GM18873 (cell line): ENCODE results near the gene FRMPD2.
"Not testable (repeated sequence)": the region's sequence is repeated elsewhere in the genome, so short reads cannot be mapped to it uniquely, and the experiment has no call there.

ENCODE experiments used
- ATAC-seq: cut with Tn5 transposase; IDR thresholded peaks from one replicate; pipeline ENCODE4 v1.9.1; 2021; ENCODE audit warnings: mild to moderate bottlenecking, moderate library complexity, moderate number of reproducible peaks; ENCODE audit not compliant: unreplicated experiment, low FRiP score

Gene FRMPD2

DNA sequence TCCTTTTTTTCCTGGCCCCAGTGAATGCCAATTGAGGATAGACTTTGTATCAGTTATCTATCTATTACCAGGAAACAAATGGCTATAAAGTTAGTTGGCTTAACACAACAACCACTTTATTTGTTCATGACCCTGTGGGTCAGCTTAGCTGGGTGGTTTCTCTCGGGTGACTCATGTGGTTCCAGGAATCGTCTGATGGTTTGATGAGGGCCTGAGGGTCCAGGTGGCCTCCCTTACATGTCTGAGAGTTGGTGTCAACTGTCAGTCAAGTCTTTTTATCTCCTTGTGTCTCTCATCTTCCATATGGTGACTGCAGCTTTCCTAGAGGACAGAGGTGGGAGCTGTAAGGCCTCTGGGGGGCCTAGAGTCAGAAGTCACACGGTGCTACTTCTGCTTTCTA is 16.7 kb upstream of the FRMPD2 start:
- no peak for ATAC-seq

DNA sequence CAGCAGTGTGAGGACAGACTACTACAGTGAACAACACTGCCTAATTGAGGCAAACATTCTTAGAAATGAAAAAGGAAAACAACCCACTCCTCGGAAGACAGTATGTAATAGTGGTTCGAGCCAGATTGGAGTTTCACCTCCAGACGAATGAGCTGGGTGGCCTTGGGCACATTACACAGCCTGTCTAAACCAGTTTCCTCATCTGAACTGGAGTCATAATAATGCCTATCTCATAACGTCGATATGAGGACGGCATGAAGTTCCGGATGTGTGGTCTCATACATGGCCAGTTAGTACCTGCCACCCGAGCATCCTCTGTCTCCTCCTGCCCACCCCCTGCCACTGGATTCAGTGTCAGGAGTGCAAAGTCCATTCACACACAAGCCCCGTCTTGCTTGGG is 15.8 kb upstream of the FRMPD2 start:
- ATAC-seq, result no peak

DNA sequence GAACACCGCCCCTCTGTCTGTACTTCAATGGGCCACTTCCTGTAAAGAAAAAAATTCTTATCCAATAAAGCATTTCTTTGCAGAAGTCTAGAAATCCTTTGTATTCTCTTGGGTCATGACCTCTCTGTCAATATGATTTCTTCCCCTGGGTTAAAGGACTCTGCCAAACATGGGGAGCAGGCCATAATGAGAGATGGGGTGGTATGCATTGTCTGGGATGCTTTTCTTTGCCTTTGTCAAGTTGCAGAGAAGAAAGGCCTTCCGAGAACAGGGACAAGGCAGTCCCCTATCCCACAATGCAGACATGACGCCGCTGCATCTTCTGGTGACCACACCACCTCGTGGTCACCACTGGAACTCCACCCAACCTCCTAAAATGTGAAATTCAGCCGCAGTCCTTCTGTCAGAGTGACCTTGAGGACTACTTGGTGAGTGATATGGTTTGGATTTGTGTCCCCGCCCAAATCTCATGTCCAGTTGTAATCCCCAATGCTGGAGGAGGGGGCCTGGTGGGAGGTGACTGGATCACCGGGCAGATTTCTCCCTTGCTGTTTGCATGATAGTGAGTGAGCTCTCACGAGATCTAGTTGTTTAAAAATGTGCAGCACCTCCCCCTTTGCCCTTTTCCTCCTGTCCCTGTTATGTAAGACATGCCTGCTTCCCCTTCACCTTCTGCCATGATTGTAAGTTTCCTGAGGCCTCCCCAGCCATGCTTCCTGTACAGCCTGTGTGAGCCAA is 15.2 kb upstream of the FRMPD2 start:
- peak; percentile 42 for ATAC-seq

DNA sequence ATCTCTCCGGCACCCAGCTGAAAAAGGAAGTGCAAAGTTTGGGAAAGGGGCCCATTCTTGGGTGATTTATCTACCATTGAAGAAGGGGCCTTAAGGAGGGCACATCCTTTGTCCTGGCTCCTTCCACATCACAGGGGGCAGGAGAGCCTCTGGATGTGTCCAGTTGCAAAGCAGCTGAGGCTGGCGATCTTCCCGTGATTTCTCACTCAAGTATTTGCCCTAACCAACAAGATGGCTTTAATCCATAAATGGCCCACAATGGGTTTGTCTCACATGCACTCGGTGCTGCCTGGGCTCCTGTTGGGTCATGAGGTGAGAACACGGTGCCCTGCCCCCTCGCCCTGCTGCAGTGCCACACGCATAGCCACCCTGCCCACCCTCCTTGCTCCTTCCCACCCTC is 14.2 kb upstream of the FRMPD2 start:
- ATAC-seq, result no peak

DNA sequence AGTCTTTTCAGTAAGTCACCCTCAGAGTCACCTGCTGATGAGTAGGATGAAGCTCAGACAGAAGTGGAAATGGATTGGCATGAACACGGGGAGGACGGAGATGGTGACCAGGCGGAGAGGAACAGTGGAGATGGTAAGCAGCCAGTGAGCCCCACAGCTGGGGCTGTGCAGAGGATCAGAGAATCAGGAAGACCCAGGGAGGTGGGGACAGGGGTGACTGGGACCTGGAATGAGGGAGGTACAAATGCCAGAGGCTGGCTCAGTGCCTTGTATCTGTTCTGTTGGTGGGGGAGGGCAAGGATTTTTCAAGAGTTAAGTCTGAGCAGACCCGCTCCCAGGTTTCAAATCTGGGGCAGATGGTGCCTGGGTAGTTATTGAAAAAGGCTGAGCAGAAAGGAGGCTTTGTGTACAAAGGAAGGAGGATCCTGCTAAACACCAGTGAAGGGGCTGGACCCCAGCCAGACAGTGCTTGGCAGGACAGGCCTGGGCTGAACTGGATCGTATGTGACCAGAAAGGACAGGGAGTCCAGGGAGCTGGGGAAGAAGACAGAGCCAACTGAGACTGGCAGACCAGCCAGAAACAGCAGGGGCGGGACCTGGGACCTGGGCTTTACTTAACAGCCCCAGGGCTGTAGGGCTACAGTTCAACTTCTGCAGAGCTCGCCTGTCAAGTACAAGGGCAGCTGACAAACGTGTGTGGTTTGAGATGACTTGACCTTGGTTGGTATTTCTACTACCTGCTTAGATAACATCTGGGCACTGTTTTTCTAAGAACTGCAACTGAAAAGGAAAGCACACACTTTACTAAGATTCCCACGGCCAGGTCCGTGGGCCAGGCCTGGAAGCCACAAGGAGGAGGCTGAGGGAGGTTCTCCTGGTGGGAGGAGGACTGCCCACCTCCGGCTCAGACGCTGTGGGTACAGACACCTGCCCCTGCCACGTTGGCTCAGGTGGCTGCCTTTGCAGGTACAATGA is 13.2 kb upstream of the FRMPD2 start:
- no peak for ATAC-seq

DNA sequence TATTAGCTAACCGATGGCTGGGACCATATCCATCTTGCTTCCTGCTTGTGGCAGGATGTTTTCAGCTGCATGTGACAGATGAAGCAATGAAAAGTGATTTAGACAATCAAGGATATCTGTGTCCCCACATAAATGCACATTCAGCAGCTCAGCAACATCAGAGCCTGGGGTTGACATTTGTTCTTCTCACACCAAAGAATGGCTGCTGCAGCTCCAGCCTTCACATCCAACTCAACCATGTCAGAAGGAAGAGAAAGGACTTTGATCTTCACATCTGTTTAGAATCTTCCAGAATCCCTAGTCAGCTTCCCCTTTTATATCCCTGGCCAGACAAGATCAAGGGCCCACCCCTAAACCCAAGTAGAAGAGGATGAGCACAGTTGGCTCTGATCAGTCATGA is 11.9 kb upstream of the FRMPD2 start:
- ATAC-seq, result no peak

DNA sequence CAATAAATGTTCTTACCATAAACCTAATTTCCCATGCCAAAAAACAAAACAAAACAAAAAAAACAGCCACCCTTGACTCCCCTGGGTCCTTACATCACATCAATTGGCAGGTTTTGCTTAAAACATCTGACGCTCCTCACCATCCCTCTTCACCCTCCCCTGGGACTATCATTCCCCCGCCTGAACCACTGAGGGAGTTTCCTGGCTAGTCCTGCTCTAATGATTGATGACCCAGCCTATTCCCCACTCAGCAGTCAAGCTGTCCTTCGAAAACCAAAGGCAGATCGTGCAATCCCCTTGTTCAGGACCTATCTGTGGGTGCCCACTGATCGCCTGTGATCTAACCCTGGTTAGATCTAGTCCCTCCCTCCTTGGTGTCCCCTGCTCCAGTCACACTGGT is 11.2 kb upstream of the FRMPD2 start:
- ATAC-seq, result no peak

DNA sequence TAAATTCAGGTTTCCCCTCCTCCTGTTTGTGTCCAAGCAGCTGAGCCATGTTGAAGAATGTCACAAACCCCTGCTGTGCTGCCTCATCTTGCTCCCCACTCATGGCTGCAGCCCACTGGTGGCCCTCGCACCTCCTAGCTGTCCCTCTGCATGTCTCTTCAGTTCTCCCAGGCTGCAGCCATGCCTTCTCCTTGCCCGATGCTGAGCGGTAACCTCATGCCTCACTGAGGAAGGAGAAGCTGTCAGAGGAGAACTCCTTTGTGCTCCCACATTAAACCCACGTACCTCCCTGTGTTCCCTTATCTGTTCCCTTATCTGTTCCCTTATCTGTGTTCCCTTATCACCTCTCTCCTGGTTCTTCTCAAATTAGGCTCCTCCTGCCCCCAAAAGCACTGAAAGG is 10.3 kb upstream of the FRMPD2 start:
- no peak for ATAC-seq

DNA sequence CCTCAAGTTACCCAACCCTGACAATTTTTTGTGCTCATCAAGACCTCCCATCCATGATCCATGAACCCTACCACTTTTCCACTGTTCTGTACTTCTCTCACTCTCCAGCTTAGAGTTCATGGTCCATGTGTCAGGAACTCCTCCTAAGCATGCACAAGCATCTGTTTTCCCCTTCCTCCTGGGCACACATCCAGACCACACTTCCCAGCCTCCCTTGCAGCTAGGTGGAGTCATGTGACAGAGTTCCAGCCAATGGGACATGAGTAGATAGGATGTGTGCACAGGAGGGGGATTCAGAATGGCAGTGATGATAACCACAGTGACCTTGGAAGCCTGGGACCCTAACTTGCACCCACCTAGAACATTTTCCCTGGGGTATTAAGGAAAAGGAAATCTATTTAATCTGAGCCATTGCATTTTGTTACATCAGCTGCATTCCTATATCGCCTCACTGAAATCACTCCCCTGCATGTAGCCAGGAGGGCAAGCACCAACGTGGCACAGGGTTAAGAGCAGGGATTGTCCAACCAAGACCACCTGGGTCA is 9.6 kb upstream of the FRMPD2 start:
- ATAC-seq, result no peak

DNA sequence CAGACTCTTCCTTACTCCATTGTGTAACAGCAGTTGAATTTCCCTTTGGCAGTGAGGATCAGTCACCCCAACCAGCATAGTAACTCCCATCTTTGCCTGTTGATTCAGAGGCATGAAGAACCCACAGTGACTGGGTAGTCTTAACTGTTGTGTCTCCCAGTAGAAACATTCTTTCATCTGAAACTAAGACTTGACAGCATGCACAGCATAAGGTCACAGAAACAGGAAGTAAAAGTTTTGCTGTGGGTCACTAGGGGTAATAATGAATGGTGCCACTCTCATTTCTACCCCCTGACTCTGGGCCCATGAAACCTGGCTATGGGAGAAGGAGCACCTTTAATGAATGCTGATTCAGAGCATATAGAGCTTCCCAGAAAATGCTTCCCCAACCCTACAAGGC is 8.3 kb upstream of the FRMPD2 start:
- ATAC-seq, result peak; percentile 84

DNA sequence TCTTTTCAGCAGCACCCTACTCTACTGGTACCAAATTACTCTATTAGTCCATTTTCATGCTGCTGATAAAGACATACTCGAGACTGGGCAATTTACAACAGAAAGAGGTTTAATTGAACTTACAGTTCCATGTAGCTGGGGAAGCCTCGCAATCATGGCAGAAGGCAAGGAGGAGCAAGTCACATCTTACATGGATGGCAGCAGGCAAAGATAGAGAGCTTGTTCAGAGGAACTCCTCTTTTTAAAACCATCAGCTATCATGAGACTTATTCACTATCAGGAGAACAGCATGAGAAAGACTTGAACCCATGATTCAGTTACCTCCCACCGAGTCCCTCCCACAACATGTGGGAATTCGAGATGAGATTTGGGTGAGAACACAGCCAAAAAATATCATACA is 7.2 kb upstream of the FRMPD2 start:
- ATAC-seq, result not testable (repeated sequence)

DNA sequence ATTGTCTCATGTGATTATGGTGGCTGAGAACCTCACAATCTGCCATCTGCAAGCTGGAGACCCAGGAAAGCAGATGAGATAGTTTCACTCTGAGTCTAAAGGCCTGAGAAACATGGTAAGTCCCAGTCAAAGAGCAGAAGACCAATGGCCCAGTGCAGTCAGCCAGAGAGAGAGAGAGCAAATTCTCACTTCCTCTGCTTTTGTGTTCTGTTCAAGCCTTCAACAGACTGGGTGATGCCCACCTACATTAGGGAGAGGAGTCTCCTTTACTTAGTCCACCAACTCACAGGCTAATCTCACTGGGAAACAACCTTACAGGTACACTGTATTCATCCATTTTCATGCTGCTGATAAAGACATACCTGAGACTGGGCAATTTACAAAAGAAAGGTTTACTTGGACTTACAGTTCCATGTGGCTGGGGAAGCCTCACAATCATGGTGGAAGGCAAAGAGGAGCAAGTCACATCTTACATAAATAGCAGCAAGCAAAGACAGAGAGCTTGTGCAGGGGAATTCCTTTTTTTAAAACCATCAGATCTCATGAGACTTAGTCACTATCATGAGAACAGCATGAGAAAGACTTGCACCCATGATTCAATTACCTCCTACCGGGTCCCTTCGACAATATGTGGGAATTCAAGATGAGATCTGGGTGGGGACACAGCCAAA is 4.7 kb upstream of the FRMPD2 start:
- ATAC-seq, result peak; percentile 78

DNA sequence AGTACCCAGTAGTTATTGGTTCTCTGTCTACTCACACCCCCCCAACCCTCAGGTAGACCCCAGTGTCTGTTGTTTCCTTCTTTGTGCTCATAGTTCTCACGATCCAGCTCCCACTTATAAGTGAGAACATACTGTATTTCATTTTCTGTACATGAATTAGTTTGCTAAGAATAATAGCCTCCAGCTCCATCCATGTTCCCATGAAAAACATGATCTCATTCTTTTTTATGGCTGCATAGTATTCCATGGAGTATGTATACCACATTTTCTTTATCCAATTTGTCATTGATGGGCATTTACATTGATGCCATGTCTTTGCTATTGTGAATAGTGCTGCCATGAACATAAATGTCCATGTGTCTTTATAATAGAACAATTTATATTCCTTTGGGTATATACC is 2.6 kb upstream of the FRMPD2 start:
- no peak for ATAC-seq

DNA sequence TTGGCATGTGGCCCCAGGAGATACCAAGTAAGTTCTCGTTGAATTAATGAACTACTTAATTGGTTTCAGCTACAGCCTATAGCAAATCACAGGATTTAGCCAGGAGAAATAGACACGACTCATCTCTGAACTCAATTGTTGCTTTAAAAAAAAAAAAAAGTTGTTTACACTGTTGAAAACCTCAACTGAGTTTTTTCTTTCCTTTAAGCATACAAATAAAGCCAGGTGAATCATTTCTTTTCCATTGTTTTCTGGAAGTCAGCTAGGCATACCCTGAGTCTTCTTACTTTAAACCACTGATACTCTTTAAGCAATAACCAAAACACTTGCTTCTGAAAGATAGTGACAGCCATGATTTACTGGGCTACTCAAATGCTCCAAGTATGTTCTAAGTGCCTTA is 755 bp downstream of the FRMPD2 start:
- no peak for ATAC-seq

DNA sequence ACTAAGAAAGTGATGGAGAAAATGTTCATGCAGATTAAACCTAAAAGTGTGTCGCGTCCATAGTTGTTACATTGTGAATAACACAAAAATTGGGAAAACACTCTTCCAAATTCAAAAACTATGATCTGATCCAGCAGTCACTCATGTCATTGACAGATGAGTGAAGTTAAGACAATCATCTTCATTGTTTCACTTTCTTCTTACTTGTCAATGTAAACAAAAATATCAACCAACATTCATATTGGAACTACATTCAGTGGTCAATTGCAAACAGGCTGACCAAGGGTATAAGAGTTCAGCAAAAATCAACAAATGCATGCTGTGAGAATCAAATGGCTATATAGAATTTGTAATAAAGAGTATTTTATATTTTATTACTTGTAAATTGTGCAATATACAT is 1.8 kb downstream of the FRMPD2 start:
- no peak for ATAC-seq

DNA sequence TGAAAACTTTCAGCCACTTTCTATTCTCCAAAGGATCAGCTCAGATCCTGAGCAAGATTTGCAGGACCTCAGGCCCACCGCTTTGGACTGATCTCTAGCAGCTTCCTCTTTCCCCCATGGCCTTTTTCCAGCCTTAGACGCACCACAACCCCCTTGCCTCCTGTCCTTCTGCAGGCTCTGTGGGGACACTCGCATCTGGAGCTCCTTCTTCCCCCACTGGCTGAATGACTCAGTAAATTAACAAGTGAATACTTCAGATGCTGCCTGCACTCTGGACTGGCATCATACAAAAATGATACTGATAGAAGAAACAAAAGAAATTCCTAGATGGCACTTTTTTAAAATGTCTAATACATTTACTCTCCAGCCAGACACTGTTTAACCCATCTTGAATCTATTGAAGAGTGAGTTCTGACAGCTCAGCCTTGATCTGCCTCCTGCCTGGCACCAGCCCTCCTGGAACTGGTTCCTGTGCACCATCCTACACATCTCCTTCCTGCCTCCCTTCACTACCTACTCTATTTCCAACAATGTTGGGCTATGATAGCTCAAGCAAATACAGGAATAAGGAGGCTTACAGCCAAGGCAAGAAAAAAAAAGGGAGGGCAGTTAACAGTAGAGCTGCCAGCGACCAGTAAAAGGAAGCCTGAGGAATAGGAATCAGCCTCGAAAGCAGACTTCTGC is 3.3 kb downstream of the FRMPD2 start:
- ATAC-seq, result no peak

DNA sequence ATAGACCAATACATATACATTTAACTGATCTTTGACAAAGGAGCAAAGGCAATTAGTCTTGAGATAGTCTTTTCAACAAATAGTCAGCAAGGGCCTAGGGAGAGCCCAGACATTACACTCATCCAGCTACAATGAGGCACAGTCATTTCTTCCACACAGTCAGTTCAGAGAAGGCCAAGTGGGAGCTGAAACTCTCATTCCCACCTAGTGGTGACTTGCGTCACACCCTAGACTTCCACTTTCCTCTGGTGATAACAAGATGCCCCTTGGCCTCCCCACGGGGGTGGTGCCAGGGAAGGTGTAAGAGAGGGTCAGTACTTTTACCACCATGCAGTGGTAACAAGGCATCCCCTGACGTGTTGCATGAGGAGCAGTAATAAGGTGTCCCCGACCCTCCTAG is 8.0 kb downstream of the FRMPD2 start:
- no peak for ATAC-seq

DNA sequence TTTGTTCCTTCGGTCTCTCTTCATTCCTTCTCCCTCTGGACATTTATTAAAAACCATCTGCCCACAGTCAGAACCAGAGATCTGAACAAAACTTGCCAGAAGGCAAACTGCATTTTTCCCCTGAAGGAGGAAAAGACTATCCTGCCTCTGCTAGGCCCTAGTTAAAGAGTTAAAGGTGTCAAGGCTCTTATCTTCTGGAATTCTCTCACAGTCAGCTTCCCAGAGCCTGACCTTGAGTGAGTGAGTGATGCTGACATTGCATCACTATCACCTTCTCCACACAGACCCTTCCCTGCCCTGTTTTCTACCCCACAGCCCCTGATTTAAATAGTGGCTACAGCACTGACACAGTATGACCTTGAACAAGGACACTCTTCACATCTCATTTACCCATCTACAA is 16.4 kb downstream of the FRMPD2 start:
- no peak for ATAC-seq

DNA sequence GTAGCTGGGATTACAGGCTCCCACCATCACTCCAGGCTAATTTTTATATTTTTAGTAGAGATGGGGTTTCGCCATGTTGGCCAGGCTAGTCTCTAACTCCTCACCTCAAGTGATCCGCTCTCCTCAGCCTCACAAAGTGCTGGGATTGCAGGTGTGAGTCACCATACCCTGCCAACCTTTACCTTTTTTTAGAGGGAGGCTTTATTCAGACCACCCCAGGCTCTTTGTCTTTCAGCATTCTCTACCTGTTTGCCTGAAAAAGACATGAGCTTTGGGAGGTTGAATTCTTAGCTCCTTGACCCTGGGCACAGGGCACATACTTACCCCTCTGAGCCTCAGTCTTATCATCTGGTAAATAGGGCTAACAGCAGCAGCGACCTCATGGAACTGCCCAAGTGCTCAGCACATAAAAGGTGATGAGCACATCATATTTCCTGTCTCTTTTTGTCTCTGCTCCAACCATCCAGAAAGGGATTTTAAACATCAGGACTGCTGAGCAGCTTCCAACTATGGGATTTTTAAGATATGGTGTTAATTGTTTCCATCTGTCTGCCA is 17.0 kb downstream of the FRMPD2 start:
- no peak for ATAC-seq

DNA sequence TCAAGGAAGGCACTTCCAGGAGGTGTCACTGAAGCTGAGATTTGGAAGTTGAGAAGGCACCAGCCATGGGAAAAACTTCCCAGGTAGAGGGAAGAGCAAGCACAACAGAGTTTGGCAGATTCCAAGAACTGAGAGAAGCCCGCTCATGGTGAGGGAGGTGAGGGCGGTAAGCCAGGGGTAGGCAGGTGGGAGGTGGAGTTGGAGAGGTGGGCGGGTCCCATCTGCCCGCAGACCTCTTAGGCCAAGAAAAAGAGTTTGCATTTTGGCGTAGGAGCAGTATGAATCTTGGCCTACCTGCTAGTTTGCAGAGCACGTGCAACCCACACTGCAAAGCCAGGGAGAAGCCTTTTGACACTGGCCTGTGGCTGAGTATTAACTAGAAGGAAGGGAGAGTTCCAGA is 18.8 kb downstream of the FRMPD2 start:
- no peak for ATAC-seq
